MM.1S (cell line): Measurements from ENCODE around the gene APOC3.
A peak's percentile ranks its signal among the peaks of the same experiment; 100 is the strongest.

ENCODE experiments used
- CTCF ChIP-seq: fragments of 300-600 bp; sonication (generic); IDR thresholded peaks from 2 replicates; pipeline ENCODE4 v1.5.1; 2016; ENCODE audit warnings: antibody characterized with exemption, low read length, mixed read lengths
- EZH2 ChIP-seq: fragments of 300-600 bp; sonication (generic); optimal IDR thresholded peaks from 2 replicates; pipeline ENCODE3; 2017; ENCODE audit warnings: low read depth, mild to moderate bottlenecking, antibody characterized with exemption, low read length, mixed read lengths
- EZH2phosphoT487 ChIP-seq: fragments of 300-600 bp; sonication (generic); IDR thresholded peaks from 2 replicates; pipeline ENCODE4 v1.6.1; 2018; ENCODE audit warnings: antibody characterized with exemption, low read length

- TF ChIP-seq CTCF (peak; percentile 74), EZH2 (no peak), EZH2phosphoT487 (no peak)
These were observed 6.3 kb downstream of the APOC3 start for GRCh38 chr11:116835791-116836631.
